OCI-M1 (cell line): ENCODE data around the gene TMEM120A.
"Not testable (repeated sequence)": the region's sequence is repeated elsewhere in the genome, so short reads cannot be mapped to it uniquely, and the experiment has no call there.

Experiments used
- DNase-seq: peaks from one replicate; lab custom pipeline; 2025; lab: John Stamatoyannopoulos, UW

Gene TMEM120A

GRCh38 chr7:75994388-75995051, at the start of gene TMEM120A:
Gene TMEM120A (minus strand): TSS chr7:75994595. CDS start chr7:75994570, 25 bp downstream.
- peak; percentile 98 for DNase-seq

GRCh38 chr7:76040126-76040525, 45.7 kb upstream of the TMEM120A start:
- DNase-seq = no peak

- DNase-seq = no peak
Measured at GRCh38 chr7:76037310-76037709, 42.9 kb upstream of the TMEM120A start.

- DNase-seq = no peak
Measured at GRCh38 chr7:76031964-76032363, 37.6 kb upstream of the TMEM120A start.

- DNase-seq = not testable (repeated sequence)
Measured at GRCh38 chr7:76029682-76030081, 35.3 kb upstream of the TMEM120A start.

- peak; percentile 82 for DNase-seq
Measured at GRCh38 chr7:76023002-76023401, 28.6 kb upstream of the TMEM120A start.

GRCh38 chr7:76022026-76022780, 27.8 kb upstream of the TMEM120A start:
- no peak for DNase-seq

GRCh38 chr7:76020031-76020714, 25.8 kb upstream of the TMEM120A start:
- DNase-seq = peak; percentile 84

- not testable (repeated sequence) for DNase-seq
Measured at GRCh38 chr7:76018520-76018919, 24.1 kb upstream of the TMEM120A start.

GRCh38 chr7:76016191-76016947, 22.0 kb upstream of the TMEM120A start:
- no peak for DNase-seq

GRCh38 chr7:76011442-76011861, 17.1 kb upstream of the TMEM120A start:
- no peak for DNase-seq

- DNase-seq = no peak
Measured at GRCh38 chr7:76009672-76010600, 15.5 kb upstream of the TMEM120A start.

- no peak for DNase-seq
Measured at GRCh38 chr7:76008156-76008687, 13.8 kb upstream of the TMEM120A start.

- DNase-seq = not testable (repeated sequence)
Measured at GRCh38 chr7:76005004-76005403, 10.6 kb upstream of the TMEM120A start.

GRCh38 chr7:76003351-76003750, 9.0 kb upstream of the TMEM120A start:
- DNase-seq = no peak

- no peak for DNase-seq
Measured at GRCh38 chr7:76002822-76003221, 8.4 kb upstream of the TMEM120A start.

GRCh38 chr7:76002139-76002538, 7.7 kb upstream of the TMEM120A start:
- no peak for DNase-seq

- DNase-seq = no peak
Measured at GRCh38 chr7:76000566-76000965, 6.2 kb upstream of the TMEM120A start.

GRCh38 chr7:75998038-75998437, 3.6 kb upstream of the TMEM120A start:
- no peak for DNase-seq

GRCh38 chr7:75996476-75996875, 2.1 kb upstream of the TMEM120A start:
- DNase-seq = no peak

- DNase-seq = no peak
Measured at GRCh38 chr7:75995996-75996395, 1.6 kb upstream of the TMEM120A start.
